Kidney (tissue), 14 donors: ENCODE results near the gene IL10RB. TPM values are rescaled to one million over a fixed set of nuclear protein-coding genes. Genes with fewer than 3 reads are reported as not detected.

Experiments
- DNase-seq, 5 donors: peaks; one replicate each; pipeline ENCODE4 v3.0.0-alpha.2; 2013 to 2020
- FAIRE-seq: peaks from 2 replicates; lab custom pipeline; 2012; peaks lifted over from hg19 to GRCh38; lab: Jason Lieb, UNC
- H3K27ac ChIP-seq, 2 donors: one replicate each; pipeline ENCODE4 v1.7.0; 2013; ENCODE audit warnings: low read depth in 2 of 2, low read length in 2 of 2, inconsistent platforms in 1 of 2
- H3K27me3 ChIP-seq: one replicate; pipeline ENCODE4 v1.7.1; 2013; ENCODE audit warnings: low read length, inconsistent platforms; ENCODE audit not compliant: control insufficient read depth, insufficient read depth
- H3K36me3 ChIP-seq, 3 donors: one replicate each; pipeline versions ENCODE4 v1.7.0 to v1.7.1; 2013; ENCODE audit warnings: low read length in 3 of 3, control low read depth in 1 of 3, inconsistent platforms in 1 of 3; ENCODE audit not compliant: insufficient read depth in 3 of 3, control insufficient read depth in 2 of 3
- H3K4me1 ChIP-seq, 3 donors: one replicate each; pipeline versions ENCODE4 v1.7.0 to v1.7.1; 2013; ENCODE audit warnings: low read length in 3 of 3, inconsistent platforms in 1 of 3, low read depth in 1 of 3; ENCODE audit not compliant: control insufficient read depth in 2 of 3, insufficient read depth in 2 of 3
- H3K4me3 ChIP-seq, 3 donors: one replicate each; pipeline versions ENCODE4 v1.7.0 to v1.8.1; 2013; ENCODE audit warnings: low read length in 3 of 3, control low read depth in 1 of 3, inconsistent platforms in 1 of 3
- H3K9ac ChIP-seq, 3 donors: one replicate each; pipeline versions ENCODE4 v1.7.0 to v1.7.1; 2013; ENCODE audit warnings: low read length in 3 of 3, control low read depth in 1 of 3, inconsistent platforms in 1 of 3
- H3K9me3 ChIP-seq, 3 donors: one replicate each; pipeline versions ENCODE4 v1.7.0 to v1.7.1; 2013; ENCODE audit warnings: low read length in 3 of 3, control low read depth in 1 of 3, inconsistent platforms in 1 of 3; ENCODE audit not compliant: control insufficient read depth in 2 of 3, insufficient read depth in 1 of 3
- intact Hi-C: fragments of 100-400 bp; cut with DNase I; formaldehyde crosslinking; loops from one replicate; pipeline ENCODE4 v1.11.1; 2022
- polyA plus RNA-seq: library from polyadenylated mRNA; stranded (reverse); fragments of 350-450 nt; fragmentation: Illumina TruSeq; extraction: RNeasy Lipid Tissue Mini Kit (QIAGEN cat#74804); gene quantifications from one replicate; pipeline ENCODE4 v1.2.3, GENCODE V29; 2014; ENCODE audit warnings: low read depth, low replicate concordance; ENCODE audit not compliant: insufficient read depth
- total RNA-seq: library from RNA; stranded (reverse); fragmentation: NEBNext Ultra II Directional; extraction: Animal tissue kit (Norgen Biotek cat#: 25700); gene quantifications from one replicate; pipeline ENCODE4 v1.2.1, GENCODE V29; 2021
- TF ChIP-seq, protein P1 (sequence below): IDR thresholded peaks from 3 replicates; pipeline ENCODE4 v1.5.1; 2012; ENCODE audit warnings: mild to moderate bottlenecking, moderate library complexity, borderline replicate concordance; ENCODE audit not compliant: insufficient read depth; ENCODE audit errors: extremely low read depth
- donor health status: control.
- donor health status: control.
- donor health status: control.
- donor health status: control.
- donor health status: control.
- donor health status: DM: yes; HTN: yes; CAD: no.
- donor health status: Normal renal cell carcinoma (clear cell type).

IL10RB gene
- total and polyA plus RNA-seq, 2 donors from 2014 or later = 21.5 to 27.3 TPM

- intact Hi-C loops = no loop called here
- Histone ChIP-seq H3K9ac (no peak overlapping the region), H3K4me1 (peaks cover 0 to 11% (median 8%) of the 10 kb centered on the region in 3 donors), H3K27me3 (no peaks in the 10 kb centered on the region), H3K36me3 (peaks cover 0 to 5% (median 3%) of the 10 kb centered on the region in 3 donors), H3K9me3 (peaks cover 0 to under 1% (median under 1%) of the 10 kb centered on the region in 3 donors), H3K27ac (no peak overlapping the region), H3K4me3 (peak overlapping the region in 1 of 3 donors; percentile 18)
- TF ChIP-seq, protein P1, sequence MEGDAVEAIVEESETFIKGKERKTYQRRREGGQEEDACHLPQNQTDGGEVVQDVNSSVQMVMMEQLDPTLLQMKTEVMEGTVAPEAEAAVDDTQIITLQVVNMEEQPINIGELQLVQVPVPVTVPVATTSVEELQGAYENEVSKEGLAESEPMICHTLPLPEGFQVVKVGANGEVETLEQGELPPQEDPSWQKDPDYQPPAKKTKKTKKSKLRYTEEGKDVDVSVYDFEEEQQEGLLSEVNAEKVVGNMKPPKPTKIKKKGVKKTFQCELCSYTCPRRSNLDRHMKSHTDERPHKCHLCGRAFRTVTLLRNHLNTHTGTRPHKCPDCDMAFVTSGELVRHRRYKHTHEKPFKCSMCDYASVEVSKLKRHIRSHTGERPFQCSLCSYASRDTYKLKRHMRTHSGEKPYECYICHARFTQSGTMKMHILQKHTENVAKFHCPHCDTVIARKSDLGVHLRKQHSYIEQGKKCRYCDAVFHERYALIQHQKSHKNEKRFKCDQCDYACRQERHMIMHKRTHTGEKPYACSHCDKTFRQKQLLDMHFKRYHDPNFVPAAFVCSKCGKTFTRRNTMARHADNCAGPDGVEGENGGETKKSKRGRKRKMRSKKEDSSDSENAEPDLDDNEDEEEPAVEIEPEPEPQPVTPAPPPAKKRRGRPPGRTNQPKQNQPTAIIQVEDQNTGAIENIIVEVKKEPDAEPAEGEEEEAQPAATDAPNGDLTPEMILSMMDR = no peak
- FAIRE-seq (no peak), DNase-seq (no peak)
Observed at GRCh38 chr21:33327792-33328433, 61.7 kb downstream of the IL10RB start.

DNA sequence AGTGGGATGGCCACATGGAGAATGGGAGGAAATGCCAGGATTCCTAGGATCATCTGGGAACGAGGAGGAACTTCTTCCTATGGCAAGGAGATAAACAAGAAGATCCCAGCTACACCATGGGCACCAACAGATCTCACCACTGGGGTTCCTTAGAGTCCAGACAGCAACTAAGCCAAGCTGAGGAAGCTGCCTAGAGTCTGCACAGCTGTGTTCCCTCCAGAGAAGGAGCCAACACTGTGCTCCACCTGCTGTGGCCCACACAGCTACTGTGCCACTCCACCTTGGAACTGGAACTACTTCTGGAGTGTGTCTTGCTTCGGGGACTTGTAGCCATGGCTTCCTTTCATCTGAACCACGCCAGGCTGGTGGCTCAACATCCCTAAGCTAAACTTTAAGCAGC, 64.6 kb downstream of the IL10RB start:
- Histone ChIP-seq H3K9ac (no peak overlapping the region), H3K27ac (no peak overlapping the region), H3K9me3 (peaks cover 0 to 4% (median 3%) of the 10 kb centered on the region in 3 donors), H3K36me3 (peaks cover 0 to 5% (median 3%) of the 10 kb centered on the region in 3 donors), H3K27me3 (no peaks in the 10 kb centered on the region), H3K4me1 (peaks cover 0 to 11% (median 7%) of the 10 kb centered on the region in 3 donors), H3K4me3 (no peak overlapping the region)
- FAIRE-seq (no peak), DNase-seq (no peak)
- intact Hi-C loops = no loop called here
- TF ChIP-seq, protein P1 = no peak

GRCh38 chr21:33332143-33332542, 66.0 kb downstream of the IL10RB start:
- DNase-seq (no peak), FAIRE-seq (no peak)
- H3K27me3 ChIP-seq = no peaks in the 10 kb centered on the region
- intact Hi-C loops = no loop called here
- TF ChIP-seq, protein P1 = no peak
- H3K4me1 ChIP-seq = peaks cover 0 to 6% (median 4%) of the 10 kb centered on the region in 3 donors
- no peak overlapping the region for H3K9ac ChIP-seq
- H3K9me3 ChIP-seq = peaks cover 0 to 4% (median 3%) of the 10 kb centered on the region in 3 donors
- peaks cover 0 to 5% (median 3%) of the 10 kb centered on the region in 3 donors for H3K36me3 ChIP-seq
- H3K4me3 ChIP-seq = no peak overlapping the region
- H3K27ac ChIP-seq = no peak overlapping the region
